ENCODE data around the gene ETV5. TPM values are rescaled to one million over a fixed set of nuclear protein-coding genes. Genes with fewer than 3 reads are reported as not detected.

Gene ETV5
- total and polyA plus RNA-seq, 2 donors (not counting 1 experiment from before 2014, with no cell fraction given): 23.1 to 24.9 TPM

- TF ChIP-seq CTCF (conservative IDR thresholded peaks at IDR 0.05 in 1 of 2, IDR thresholded peaks at IDR 0.05 in 1 of 2; ENCODE audit: low read depth in 1 of 2, low read length in 2 of 2): no peak
- no peak for TF ChIP-seq EZH2 (IDR thresholded peaks at IDR 0.05; ENCODE audit: low read length, missing control alignments)
- H3K27ac ChIP-seq (ENCODE audit: insufficient read depth, low read length): no peak overlapping the region
- H3K36me3 ChIP-seq (ENCODE audit: control insufficient read depth, insufficient read depth, low read length): peaks cover 2% of the 10 kb centered on the region
- H3K27me3 ChIP-seq (ENCODE audit: control insufficient read depth, insufficient read depth, low read length): no peaks in the 10 kb centered on the region
- no peak overlapping the region for H3K4me2 ChIP-seq (ENCODE audit: extremely low read depth, insufficient read depth, low read length)
- no peak overlapping the region for H2AFZ ChIP-seq (ENCODE audit: low read length)
- no peaks in the 10 kb centered on the region for H3K4me1 ChIP-seq (ENCODE audit: control insufficient read depth, extremely low read depth, insufficient read depth, low read length)
- no peaks in the 10 kb centered on the region for H3K9me3 ChIP-seq (ENCODE audit: control insufficient read depth, insufficient read depth, low read depth, low read length)
- H3K4me3 ChIP-seq (replicated peaks in 1 of 4; ENCODE audit: control extremely low read depth in 1 of 4, insufficient read depth in 1 of 4, low read depth in 3 of 4, low read length in 4 of 4): no peak overlapping the region
- no peak overlapping the region for H3K9ac ChIP-seq (ENCODE audit: insufficient read depth, low read length)
- no peak for DNase-seq (ENCODE audit: low read depth in 2 of 2)
- H4K20me1 ChIP-seq (ENCODE audit: control insufficient read depth, extremely low read depth, insufficient read depth, low read length): no peaks in the 10 kb centered on the region
- H3K79me2 ChIP-seq (ENCODE audit: control insufficient read depth, insufficient read depth, low read length): no peaks in the 10 kb centered on the region
These were observed 20.6 kb downstream of the ETV5 start for GRCh38 chr3:186088335-186088734.

- H3K4me3 ChIP-seq (replicated peaks in 1 of 4; ENCODE audit: control extremely low read depth in 1 of 4, insufficient read depth in 1 of 4, low read depth in 3 of 4, low read length in 4 of 4): no peak overlapping the region
- H3K36me3 ChIP-seq (ENCODE audit: control insufficient read depth, insufficient read depth, low read length): peaks cover 2% of the 10 kb centered on the region
- TF ChIP-seq EZH2 (IDR thresholded peaks at IDR 0.05; ENCODE audit: low read length, missing control alignments): no peak
- no peak for TF ChIP-seq CTCF (conservative IDR thresholded peaks at IDR 0.05 in 1 of 2, IDR thresholded peaks at IDR 0.05 in 1 of 2; ENCODE audit: low read depth in 1 of 2, low read length in 2 of 2)
- H2AFZ ChIP-seq (ENCODE audit: low read length): no peak overlapping the region
- H3K27ac ChIP-seq (ENCODE audit: insufficient read depth, low read length): no peak overlapping the region
- no peaks in the 10 kb centered on the region for H4K20me1 ChIP-seq (ENCODE audit: control insufficient read depth, extremely low read depth, insufficient read depth, low read length)
- no peaks in the 10 kb centered on the region for H3K4me1 ChIP-seq (ENCODE audit: control insufficient read depth, extremely low read depth, insufficient read depth, low read length)
- H3K9ac ChIP-seq (ENCODE audit: insufficient read depth, low read length): no peak overlapping the region
- no peak for DNase-seq (ENCODE audit: low read depth in 2 of 2)
- no peaks in the 10 kb centered on the region for H3K27me3 ChIP-seq (ENCODE audit: control insufficient read depth, insufficient read depth, low read length)
- no peaks in the 10 kb centered on the region for H3K9me3 ChIP-seq (ENCODE audit: control insufficient read depth, insufficient read depth, low read depth, low read length)
- no peak overlapping the region for H3K4me2 ChIP-seq (ENCODE audit: extremely low read depth, insufficient read depth, low read length)
- H3K79me2 ChIP-seq (ENCODE audit: control insufficient read depth, insufficient read depth, low read length): no peaks in the 10 kb centered on the region
These were observed 24.6 kb downstream of the ETV5 start for GRCh38 chr3:186084264-186084663.

GRCh38 chr3:186083746-186084145 is 25.1 kb downstream of the ETV5 start:
- Histone ChIP-seq H3K4me3 (replicated peaks in 1 of 4; ENCODE audit: control extremely low read depth in 1 of 4, insufficient read depth in 1 of 4, low read depth in 3 of 4, low read length in 4 of 4) (no peak overlapping the region), H4K20me1 (ENCODE audit: control insufficient read depth, extremely low read depth, insufficient read depth, low read length) (no peaks in the 10 kb centered on the region), H3K9ac (ENCODE audit: insufficient read depth, low read length) (no peak overlapping the region), H3K9me3 (ENCODE audit: control insufficient read depth, insufficient read depth, low read depth, low read length) (no peaks in the 10 kb centered on the region), H3K4me2 (ENCODE audit: extremely low read depth, insufficient read depth, low read length) (no peak overlapping the region), H2AFZ (ENCODE audit: low read length) (no peak overlapping the region), H3K27ac (ENCODE audit: insufficient read depth, low read length) (no peak overlapping the region), H3K4me1 (ENCODE audit: control insufficient read depth, extremely low read depth, insufficient read depth, low read length) (no peaks in the 10 kb centered on the region), H3K79me2 (ENCODE audit: control insufficient read depth, insufficient read depth, low read length) (no peaks in the 10 kb centered on the region), H3K27me3 (ENCODE audit: control insufficient read depth, insufficient read depth, low read length) (no peaks in the 10 kb centered on the region), H3K36me3 (ENCODE audit: control insufficient read depth, insufficient read depth, low read length) (peaks cover 2% of the 10 kb centered on the region)
- TF ChIP-seq EZH2 (IDR thresholded peaks at IDR 0.05; ENCODE audit: low read length, missing control alignments) (no peak), CTCF (conservative IDR thresholded peaks at IDR 0.05 in 1 of 2, IDR thresholded peaks at IDR 0.05 in 1 of 2; ENCODE audit: low read depth in 1 of 2, low read length in 2 of 2) (no peak)
- no peak for DNase-seq (ENCODE audit: low read depth in 2 of 2)

Data from fibroblast of lung (primary cell).